Sigmoid colon (tissue), 3 donors: ENCODE data around the gene BANF1.

Experiments
- CTCF ChIP-seq, 4 experiments: fragments of 450-650 bp in 3 of 4; fragments of 200-600 bp in 1 of 4; IDR thresholded peaks; one replicate each; pipeline ENCODE4 v1.5.1; 2016 to 2019; ENCODE audit warnings: antibody characterized with exemption in 4 of 4, mild to moderate bottlenecking in 3 of 4, moderate library complexity in 2 of 4
- POLR2A ChIP-seq, 2 donors: fragments of 450-650 bp; IDR thresholded peaks; one replicate each; pipeline ENCODE4 v1.6.1; 2016; ENCODE audit warnings: antibody characterized with exemption in 2 of 2, mild to moderate bottlenecking in 2 of 2, moderate library complexity in 2 of 2

DNA sequence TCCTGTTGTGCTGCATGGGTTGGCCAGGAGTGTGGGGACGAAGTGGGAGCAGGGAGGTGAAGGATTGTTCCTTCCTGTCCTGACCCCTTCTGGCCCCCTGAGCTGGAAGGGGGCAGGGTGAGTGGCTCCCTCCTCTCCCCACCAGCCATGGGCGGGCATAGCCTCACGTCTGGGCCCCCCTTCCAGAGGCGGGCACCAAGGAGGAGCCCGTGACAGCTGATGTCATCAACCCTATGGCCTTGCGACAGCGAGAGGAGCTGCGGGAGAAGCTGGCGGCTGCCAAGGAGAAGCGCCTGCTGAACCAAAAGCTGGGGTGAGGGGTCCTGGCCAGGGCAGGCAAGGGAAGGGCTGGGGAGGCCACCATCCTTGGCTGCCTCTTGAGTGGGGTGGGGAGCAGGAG, 37.4 kb upstream of the BANF1 start:
- TF ChIP-seq POLR2A (IDR thresholded peaks at IDR 0.05), result no peak
- no peak for TF ChIP-seq CTCF (IDR thresholded peaks at IDR 0.05)
